PC-9 (cell line): ENCODE data around the gene LGR6. TPM values are rescaled to one million over a fixed set of nuclear protein-coding genes. Genes with fewer than 3 reads are reported as not detected.

ENCODE experiments used
- BruUV-seq: library from RNA; stranded (reverse); fragments of 400-500 nt; replicated peaks from 2 replicates; lab custom pipeline; 2021; lab: Mats Ljungman, UMichigan
- CTCF ChIA-PET: fragments of 300-600 bp; sonication (Branson Sonifier 250); formaldehyde crosslinking; loops from one replicate; lab custom pipeline; 2022; ENCODE audit warnings: antibody characterized with exemption; lab: Charles Lee
- POLR2A ChIA-PET: fragments of 300-600 bp; sonication (Branson Sonifier 250); formaldehyde crosslinking; loops from one replicate; lab custom pipeline; 2022; ENCODE audit warnings: antibody characterized with exemption; ENCODE audit not compliant: unreplicated experiment; lab: Charles Lee
- DNase-seq, 2 experiments: peaks; one replicate each; pipeline versions ENCODE4 v3.0.0 to v3.0.0-alpha.2; 2015 to 2022; ENCODE audit warnings: mixed read lengths in 1 of 2
- H2AFZ ChIP-seq: fragments of 200-600 bp; sonication (generic); 2 replicates; pipeline ENCODE4 v1.8.1; 2017; ENCODE audit warnings: antibody characterized with exemption
- H3F3A ChIP-seq: fragments of 200-600 bp; sonication (generic); 2 replicates; pipeline ENCODE4 v1.8.1; 2017; ENCODE audit warnings: antibody characterized with exemption, mild to moderate bottlenecking, low read depth; ENCODE audit not compliant: insufficient read depth
- H3K27ac ChIP-seq: fragments of 200-600 bp; sonication (generic); 2 replicates; pipeline ENCODE4 v1.6.1; 2016; ENCODE audit warnings: mixed run types
- H3K27me3 ChIP-seq: fragments of 200-600 bp; sonication (generic); 2 replicates; pipeline ENCODE4 v1.6.1; 2016; ENCODE audit warnings: low read depth, mixed run types; ENCODE audit not compliant: insufficient read depth
- H3K36me3 ChIP-seq: fragments of 200-600 bp; sonication (generic); 2 replicates; pipeline ENCODE4 v1.6.1; 2016; ENCODE audit warnings: low read depth, mixed run types
- H3K4me1 ChIP-seq: fragments of 200-600 bp; sonication (generic); replicated peaks from 2 replicates; pipeline ENCODE4 v1.6.1; 2016; ENCODE audit warnings: mixed run types; ENCODE audit not compliant: insufficient read depth
- H3K4me2 ChIP-seq: fragments of 200-600 bp; sonication (generic); 2 replicates; pipeline ENCODE4 v1.6.1; 2017; ENCODE audit warnings: mixed run types
- H3K4me3 ChIP-seq: fragments of 200-600 bp; sonication (generic); 2 replicates; pipeline ENCODE4 v1.6.1; 2016; ENCODE audit warnings: mixed run types
- H3K79me2 ChIP-seq: fragments of 200-600 bp; sonication (generic); 2 replicates; pipeline ENCODE4 v1.6.1; 2017; ENCODE audit warnings: low read depth, mixed run types
- H3K9me2 ChIP-seq: fragments of 200-600 bp; sonication (generic); 2 replicates; pipeline ENCODE4 v1.8.1; 2017; ENCODE audit warnings: mild to moderate bottlenecking; ENCODE audit not compliant: insufficient read depth
- H3K9me3 ChIP-seq: fragments of 200-600 bp; sonication (generic); 2 replicates; pipeline ENCODE4 v1.8.1; 2016; ENCODE audit warnings: low read depth; ENCODE audit not compliant: insufficient read depth
- H4K20me1 ChIP-seq: fragments of 200-600 bp; sonication (generic); 2 replicates; pipeline ENCODE4 v1.8.1; 2017; ENCODE audit not compliant: insufficient read depth
- EZH2 ChIP-seq: fragments of 200-600 bp; sonication (generic); IDR thresholded peaks from 2 replicates; pipeline ENCODE4 v1.8.0; 2017; ENCODE audit warnings: antibody characterized with exemption, low read depth
- intact Hi-C: fragments of 100-400 bp; cut with micrococcal nuclease; formaldehyde crosslinking; loops from one replicate; pipeline ENCODE4 v1.10.0; 2022; ENCODE audit not compliant: unreplicated experiment
- total RNA-seq: library from RNA; stranded (reverse); gene quantifications from 2 replicates; pipeline ENCODE4 v1.2.3, GENCODE V29; 2021
- TF ChIP-seq, protein P1 (sequence below): fragments of 200-600 bp; sonication (generic); conservative IDR thresholded peaks from 2 replicates; pipeline ENCODE4 v1.6.1; 2017; ENCODE audit warnings: mixed run types, antibody characterized with exemption, mild to moderate bottlenecking, moderate library complexity

Gene LGR6
- total RNA-seq, 1 experiment from 2014 or later, result 5.6 TPM

DNA sequence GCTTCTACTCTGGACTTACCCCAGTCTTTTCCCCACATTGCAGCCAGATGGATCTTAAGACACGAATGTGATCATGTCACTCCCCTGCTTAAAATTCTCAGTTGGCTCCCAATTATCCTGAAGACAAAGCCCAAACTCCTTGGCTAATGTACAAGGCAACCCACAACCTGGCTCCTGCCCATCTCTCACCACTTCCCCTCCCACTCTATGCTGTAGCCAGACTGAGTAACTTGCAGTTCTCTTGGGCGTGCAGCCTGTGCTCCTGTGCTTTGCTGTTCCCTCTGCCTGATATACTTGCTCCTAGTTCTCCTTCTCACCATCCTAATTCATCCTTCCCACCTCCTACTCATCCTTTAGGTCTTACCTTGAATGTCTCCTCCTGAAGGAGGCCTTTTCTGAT, 56.2 kb downstream of the LGR6 start:
- DNase-seq, result no peak
- Histone ChIP-seq H3K27me3 (peaks cover 22% of the 10 kb centered on the region; the same call in 1 of the 2 replicates), H3K36me3 (no peaks in the 10 kb centered on the region), H2AFZ (no peak overlapping the region), H3K4me1 (no peaks in the 10 kb centered on the region), H3K4me3 (no peak overlapping the region), H3K9me2 (no peaks in the 10 kb centered on the region), H3F3A (no peaks in the 10 kb centered on the region), H3K9me3 (no peaks in the 10 kb centered on the region), H3K79me2 (no peaks in the 10 kb centered on the region), H4K20me1 (no peaks in the 10 kb centered on the region), H3K4me2 (no peak overlapping the region), H3K27ac (no peak overlapping the region)
- intact Hi-C loops, result no loop called here
- no TSS peak for BruUV-seq
- POLR2A ChIA-PET, result no interaction called here
- TF ChIP-seq, protein P1, sequence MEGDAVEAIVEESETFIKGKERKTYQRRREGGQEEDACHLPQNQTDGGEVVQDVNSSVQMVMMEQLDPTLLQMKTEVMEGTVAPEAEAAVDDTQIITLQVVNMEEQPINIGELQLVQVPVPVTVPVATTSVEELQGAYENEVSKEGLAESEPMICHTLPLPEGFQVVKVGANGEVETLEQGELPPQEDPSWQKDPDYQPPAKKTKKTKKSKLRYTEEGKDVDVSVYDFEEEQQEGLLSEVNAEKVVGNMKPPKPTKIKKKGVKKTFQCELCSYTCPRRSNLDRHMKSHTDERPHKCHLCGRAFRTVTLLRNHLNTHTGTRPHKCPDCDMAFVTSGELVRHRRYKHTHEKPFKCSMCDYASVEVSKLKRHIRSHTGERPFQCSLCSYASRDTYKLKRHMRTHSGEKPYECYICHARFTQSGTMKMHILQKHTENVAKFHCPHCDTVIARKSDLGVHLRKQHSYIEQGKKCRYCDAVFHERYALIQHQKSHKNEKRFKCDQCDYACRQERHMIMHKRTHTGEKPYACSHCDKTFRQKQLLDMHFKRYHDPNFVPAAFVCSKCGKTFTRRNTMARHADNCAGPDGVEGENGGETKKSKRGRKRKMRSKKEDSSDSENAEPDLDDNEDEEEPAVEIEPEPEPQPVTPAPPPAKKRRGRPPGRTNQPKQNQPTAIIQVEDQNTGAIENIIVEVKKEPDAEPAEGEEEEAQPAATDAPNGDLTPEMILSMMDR, result no peak
- TF ChIP-seq EZH2, result no peak
- CTCF ChIA-PET, result no interaction called here

DNA sequence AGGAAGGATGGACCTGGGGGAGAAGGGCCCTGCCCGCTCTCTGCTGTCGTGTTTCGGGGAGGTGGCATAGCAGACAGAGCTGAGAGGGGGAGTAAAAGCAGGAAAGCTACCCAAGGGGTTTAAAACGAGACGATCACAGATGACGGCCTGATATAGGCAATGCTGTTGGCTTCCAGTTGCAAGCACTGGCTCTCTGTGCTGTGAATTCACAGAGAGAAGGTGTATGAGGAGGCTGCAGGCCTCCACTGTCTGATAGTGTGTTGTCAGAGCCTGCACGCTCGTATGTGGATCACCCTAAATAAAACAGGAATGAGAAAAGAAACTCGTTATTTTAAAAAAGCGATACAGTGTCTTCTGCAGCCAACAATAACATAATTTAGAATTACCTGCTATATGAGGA, 57.4 kb downstream of the LGR6 start:
- no peaks in the 10 kb centered on the region for H4K20me1 ChIP-seq
- H2AFZ ChIP-seq, result no peak overlapping the region
- DNase-seq, result no peak
- H3K36me3 ChIP-seq, result no peaks in the 10 kb centered on the region
- H3F3A ChIP-seq, result no peaks in the 10 kb centered on the region
- no peaks in the 10 kb centered on the region for H3K79me2 ChIP-seq
- peaks cover 22% of the 10 kb centered on the region; the same call in 1 of the 2 replicates for H3K27me3 ChIP-seq
- no peak overlapping the region for H3K27ac ChIP-seq
- ChIA-PET POLR2A (no interaction called here), CTCF (no interaction called here)
- intact Hi-C loops, result no loop called here
- H3K4me2 ChIP-seq, result no peak overlapping the region
- no peak overlapping the region for H3K4me3 ChIP-seq
- H3K9me2 ChIP-seq, result no peaks in the 10 kb centered on the region
- no peaks in the 10 kb centered on the region for H3K9me3 ChIP-seq
- BruUV-seq, result no TSS peak
- no peaks in the 10 kb centered on the region for H3K4me1 ChIP-seq
- TF ChIP-seq EZH2, result no peak
- TF ChIP-seq, protein P1, result no peak

DNA sequence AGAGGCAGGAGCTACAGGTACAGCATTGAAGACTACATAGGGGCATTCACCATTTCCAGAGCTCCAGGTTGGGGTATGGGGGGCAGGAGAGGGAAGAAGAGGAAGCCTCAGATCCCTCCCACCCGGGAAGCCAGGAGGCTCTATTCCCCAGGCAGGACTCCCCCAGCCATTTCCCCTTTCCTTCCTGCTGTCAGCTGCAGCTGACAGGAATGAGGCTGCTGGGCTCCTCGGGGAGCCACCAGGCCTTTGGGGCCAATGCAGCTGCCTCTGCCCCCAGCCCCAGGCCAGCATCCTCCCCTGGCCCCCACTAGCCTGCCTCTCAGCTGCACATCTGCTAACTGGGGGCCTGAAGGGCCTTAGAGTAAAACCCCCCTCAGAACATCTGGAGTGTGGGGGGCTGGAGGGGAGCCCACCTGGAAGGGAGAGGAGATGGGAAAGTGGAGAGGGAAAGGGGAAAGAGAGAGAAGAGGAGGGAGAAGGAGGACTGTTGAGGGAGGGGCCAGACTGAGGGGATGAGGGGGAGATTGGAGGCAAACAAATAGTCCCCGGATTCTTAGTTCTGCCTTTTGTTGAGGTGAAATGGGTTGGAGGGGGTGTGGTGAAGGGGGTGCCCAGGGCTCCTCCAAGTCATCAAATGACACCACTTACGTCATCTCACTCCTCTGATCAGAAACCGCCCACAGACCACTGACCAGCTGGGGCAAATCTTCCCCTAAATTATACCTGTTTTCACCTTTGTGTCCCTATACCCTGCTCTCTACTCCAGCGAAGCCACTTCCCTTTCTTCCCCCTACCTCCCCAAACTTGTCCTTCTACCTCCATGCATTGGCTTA, 58.0 kb downstream of the LGR6 start:
- H3K4me1 ChIP-seq, result no peaks in the 10 kb centered on the region
- no peak overlapping the region for H3K4me2 ChIP-seq
- no TSS peak for BruUV-seq
- no peaks in the 10 kb centered on the region for H3K9me3 ChIP-seq
- DNase-seq, result no peak
- H3F3A ChIP-seq, result no peaks in the 10 kb centered on the region
- no peak for TF ChIP-seq EZH2
- TF ChIP-seq, protein P1, result no peak
- no peaks in the 10 kb centered on the region for H3K9me2 ChIP-seq
- intact Hi-C loops, result no loop called here
- H3K27ac ChIP-seq, result no peak overlapping the region
- CTCF ChIA-PET, result no interaction called here
- POLR2A ChIA-PET, result interaction anchor here (0.5 kb wide), 1 partner anchor 87 kb away, joined by 9 read pairs; no protein-coding TSS in a partner anchor
- no peak overlapping the region for H3K4me3 ChIP-seq
- H3K36me3 ChIP-seq, result no peaks in the 10 kb centered on the region
- H3K79me2 ChIP-seq, result no peaks in the 10 kb centered on the region
- H3K27me3 ChIP-seq, result peaks cover 22% of the 10 kb centered on the region; the same call in 1 of the 2 replicates
- no peak overlapping the region for H2AFZ ChIP-seq
- H4K20me1 ChIP-seq, result no peaks in the 10 kb centered on the region
